ENCODE data around the gene OGFOD3. TPM values are rescaled to one million over a fixed set of nuclear protein-coding genes. Genes with fewer than 3 reads are reported as not detected.

OGFOD3 gene
- total RNA-seq, 1 donor = 25.3 TPM

DNA sequence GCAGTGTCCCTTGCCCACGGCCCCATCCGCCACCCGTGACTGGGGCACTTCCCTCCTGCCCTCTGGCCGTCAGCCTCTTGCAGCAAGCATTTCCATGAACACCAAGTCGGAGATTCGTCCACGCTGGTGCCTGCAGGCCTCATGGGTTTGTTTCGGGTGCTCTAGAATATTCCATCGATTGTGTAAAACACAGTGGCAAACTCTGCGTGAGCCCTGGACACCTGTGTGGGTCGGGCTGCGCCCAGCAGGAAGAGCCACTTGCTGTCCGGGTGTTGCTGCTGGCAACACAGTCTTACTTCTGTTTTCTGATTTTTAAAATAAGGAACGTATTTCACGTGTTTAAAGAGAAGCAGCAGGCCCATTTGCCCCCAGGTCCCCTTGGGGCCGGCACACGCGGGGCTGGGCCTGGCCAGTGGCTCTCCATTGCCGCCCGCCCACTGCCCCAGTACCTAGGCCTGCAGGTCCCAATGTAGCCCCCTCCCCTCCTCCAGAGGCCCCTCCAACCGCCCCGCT, 22.1 kb upstream of the OGFOD3 start:
- Histone ChIP-seq H3K9me3 (ENCODE audit: low read depth, low read length) (no peaks in the 10 kb centered on the region), H3K27me3 (ENCODE audit: insufficient read depth, low read length) (no peaks in the 10 kb centered on the region), H3K36me3 (ENCODE audit: insufficient read depth, low read length) (peaks cover 8% of the 10 kb centered on the region), H3K27ac (ENCODE audit: low read depth, low read length) (no peak overlapping the region), H3K4me3 (ENCODE audit: insufficient read depth, low read length) (no peak overlapping the region), H3K4me1 (ENCODE audit: insufficient read depth, low read length) (no peaks in the 10 kb centered on the region), H3K4me2 (ENCODE audit: insufficient read depth, low read length) (no peak overlapping the region), H2AFZ (ENCODE audit: low read length) (no peak overlapping the region), H4K20me1 (ENCODE audit: insufficient read depth, low read length) (peaks cover 21% of the 10 kb centered on the region), H3K79me2 (ENCODE audit: insufficient read depth, low read length) (no peaks in the 10 kb centered on the region)
- peak; percentile 60 for DNase-seq (ENCODE audit: insufficient read length, low spot score, missing footprints)
- no peak for TF ChIP-seq CTCF (IDR thresholded peaks at IDR 0.05; ENCODE audit: extremely low read depth, low read depth, low read length)

- Histone ChIP-seq H3K4me3 (ENCODE audit: insufficient read depth, low read length) (no peak overlapping the region), H3K27ac (ENCODE audit: low read depth, low read length) (no peak overlapping the region), H3K9me3 (ENCODE audit: low read depth, low read length) (no peaks in the 10 kb centered on the region), H3K36me3 (ENCODE audit: insufficient read depth, low read length) (peaks cover 8% of the 10 kb centered on the region), H3K4me2 (ENCODE audit: insufficient read depth, low read length) (no peak overlapping the region), H2AFZ (ENCODE audit: low read length) (no peak overlapping the region), H3K4me1 (ENCODE audit: insufficient read depth, low read length) (no peaks in the 10 kb centered on the region), H3K79me2 (ENCODE audit: insufficient read depth, low read length) (no peaks in the 10 kb centered on the region), H3K27me3 (ENCODE audit: insufficient read depth, low read length) (no peaks in the 10 kb centered on the region), H4K20me1 (ENCODE audit: insufficient read depth, low read length) (peaks cover 16% of the 10 kb centered on the region)
- DNase-seq (ENCODE audit: insufficient read length, low spot score, missing footprints) = peak; percentile 38
- no peak for TF ChIP-seq CTCF (IDR thresholded peaks at IDR 0.05; ENCODE audit: extremely low read depth, low read depth, low read length)
Measured at GRCh38 chr17:82439829-82440365, 21.5 kb upstream of the OGFOD3 start.

- TF ChIP-seq CTCF (IDR thresholded peaks at IDR 0.05; ENCODE audit: extremely low read depth, low read depth, low read length) = no peak
- Histone ChIP-seq H3K4me1 (ENCODE audit: insufficient read depth, low read length) (no peaks in the 10 kb centered on the region), H3K27me3 (ENCODE audit: insufficient read depth, low read length) (no peaks in the 10 kb centered on the region), H3K9me3 (ENCODE audit: low read depth, low read length) (no peaks in the 10 kb centered on the region), H3K4me2 (ENCODE audit: insufficient read depth, low read length) (no peak overlapping the region), H3K27ac (ENCODE audit: low read depth, low read length) (no peak overlapping the region), H3K36me3 (ENCODE audit: insufficient read depth, low read length) (peaks cover 5% of the 10 kb centered on the region), H4K20me1 (ENCODE audit: insufficient read depth, low read length) (peaks cover 11% of the 10 kb centered on the region), H3K4me3 (ENCODE audit: insufficient read depth, low read length) (no peak overlapping the region), H3K79me2 (ENCODE audit: insufficient read depth, low read length) (no peaks in the 10 kb centered on the region), H2AFZ (ENCODE audit: low read length) (no peak overlapping the region)
- peak; percentile 84 for DNase-seq (ENCODE audit: insufficient read length, low spot score, missing footprints)
Measured at GRCh38 chr17:82439194-82439828, 20.9 kb upstream of the OGFOD3 start.

DNA sequence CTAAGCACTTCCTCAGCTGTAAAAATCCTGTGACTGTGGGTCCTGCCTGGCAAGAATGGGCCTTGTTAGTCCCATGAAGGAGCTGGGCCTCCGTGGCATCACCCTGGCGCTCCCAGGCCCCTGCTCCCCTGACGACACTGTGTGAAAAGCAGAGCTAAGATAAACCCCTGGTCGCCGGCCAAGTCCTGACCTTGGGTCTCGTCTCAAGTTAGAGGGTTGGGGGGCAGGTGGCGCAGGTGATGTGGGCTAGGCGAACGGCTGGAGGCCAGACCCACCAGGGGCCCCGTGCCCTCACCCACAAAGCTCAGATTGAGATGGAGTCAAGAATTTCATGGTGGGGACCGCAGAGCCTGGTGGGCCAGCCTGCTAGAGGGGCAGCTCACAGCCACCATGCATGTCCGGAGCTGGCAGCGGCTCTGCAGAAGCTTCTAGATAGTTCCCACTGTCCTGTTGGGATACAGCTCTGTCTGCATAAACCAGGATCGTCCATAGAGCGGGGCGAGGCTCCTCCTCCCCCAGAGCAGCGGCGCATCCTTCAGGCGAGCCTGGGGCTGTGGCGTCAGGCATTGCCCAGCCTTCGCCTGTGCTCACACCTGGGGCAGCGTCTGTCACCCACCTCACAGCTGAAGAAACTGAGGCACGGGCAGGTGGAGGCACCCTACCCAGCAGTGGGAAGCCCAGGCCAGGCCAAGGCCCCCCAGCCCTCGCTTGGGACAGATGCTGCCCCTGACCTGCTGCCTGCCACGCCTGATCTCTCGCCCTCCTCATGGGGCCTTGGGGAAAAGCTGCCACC, 20.2 kb upstream of the OGFOD3 start:
- H3K36me3 ChIP-seq (ENCODE audit: insufficient read depth, low read length) = no peaks in the 10 kb centered on the region
- no peak for TF ChIP-seq CTCF (IDR thresholded peaks at IDR 0.05; ENCODE audit: extremely low read depth, low read depth, low read length)

More for the DNA sequence above, 20.2 kb upstream of the OGFOD3 start:
- Histone ChIP-seq H2AFZ (ENCODE audit: low read length) (no peak overlapping the region), H4K20me1 (ENCODE audit: insufficient read depth, low read length) (peaks cover 11% of the 10 kb centered on the region), H3K79me2 (ENCODE audit: insufficient read depth, low read length) (no peaks in the 10 kb centered on the region), H3K27me3 (ENCODE audit: insufficient read depth, low read length) (no peaks in the 10 kb centered on the region), H3K9me3 (ENCODE audit: low read depth, low read length) (no peaks in the 10 kb centered on the region), H3K27ac (ENCODE audit: low read depth, low read length) (no peak overlapping the region), H3K4me3 (ENCODE audit: insufficient read depth, low read length) (no peak overlapping the region), H3K4me2 (ENCODE audit: insufficient read depth, low read length) (no peak overlapping the region), H3K4me1 (ENCODE audit: insufficient read depth, low read length) (no peaks in the 10 kb centered on the region)
- peak; percentile 88 for DNase-seq (ENCODE audit: insufficient read length, low spot score, missing footprints)

Measured in osteoblast (primary cell).